Measurements from ENCODE around the gene CCDC15.

GRCh38 chr11:125016413-125016812 lies 62.4 kb downstream of the CCDC15 start:
- TF ChIP-seq POLR2A (IDR thresholded peaks at IDR 0.05; ENCODE audit: low read length) (no peak), GATA1 (IDR thresholded peaks at IDR 0.05; ENCODE audit: low read depth, low read length) (no peak)
